HG02678 (cell line): Measurements from ENCODE around the gene UVRAG.

Source experiments
- ATAC-seq: cut with Tn5 transposase; IDR thresholded peaks from one replicate; pipeline ENCODE4 v1.9.1; 2021; ENCODE audit warnings: mild to moderate bottlenecking, moderate library complexity; ENCODE audit not compliant: unreplicated experiment

The UVRAG gene

GRCh38 chr11:76086743-76087635, 272.0 kb downstream of the UVRAG start:
- ATAC-seq, result no peak

- no peak for ATAC-seq
Observed at GRCh38 chr11:76087749-76088148, 272.7 kb downstream of the UVRAG start.

GRCh38 chr11:76088511-76088910, 273.5 kb downstream of the UVRAG start:
- ATAC-seq, result no peak

- no peak for ATAC-seq
Observed at GRCh38 chr11:76090174-76090573, 275.2 kb downstream of the UVRAG start.

- no peak for ATAC-seq
Observed at GRCh38 chr11:76090821-76091220, 275.8 kb downstream of the UVRAG start.

GRCh38 chr11:76094740-76095139, 279.7 kb downstream of the UVRAG start:
- ATAC-seq, result no peak

GRCh38 chr11:76095891-76096290, 280.9 kb downstream of the UVRAG start:
- no peak for ATAC-seq

- no peak for ATAC-seq
Observed at GRCh38 chr11:76096552-76096951, 281.5 kb downstream of the UVRAG start.

GRCh38 chr11:76102802-76103201, 287.8 kb downstream of the UVRAG start:
- no peak for ATAC-seq

- no peak for ATAC-seq
Observed at GRCh38 chr11:76103460-76103859, 288.4 kb downstream of the UVRAG start.

GRCh38 chr11:76104285-76104684, 289.3 kb downstream of the UVRAG start:
- no peak for ATAC-seq

GRCh38 chr11:76105637-76106036, 290.6 kb downstream of the UVRAG start:
- no peak for ATAC-seq

GRCh38 chr11:76107971-76108370, 293.0 kb downstream of the UVRAG start:
- no peak for ATAC-seq

GRCh38 chr11:76114238-76114637, 299.2 kb downstream of the UVRAG start:
- ATAC-seq, result no peak

- no peak for ATAC-seq
Observed at GRCh38 chr11:76115555-76115954, 300.5 kb downstream of the UVRAG start.

GRCh38 chr11:76119032-76119431, 304.0 kb downstream of the UVRAG start:
- ATAC-seq, result no peak

GRCh38 chr11:76119779-76120178, 304.8 kb downstream of the UVRAG start:
- no peak for ATAC-seq

GRCh38 chr11:76120513-76121101, 305.6 kb downstream of the UVRAG start:
- no peak for ATAC-seq

GRCh38 chr11:76123248-76123647, 308.2 kb downstream of the UVRAG start:
- no peak for ATAC-seq

GRCh38 chr11:76124905-76125770, 310.1 kb downstream of the UVRAG start:
- peak; percentile 51 for ATAC-seq

- no peak for ATAC-seq
Observed at GRCh38 chr11:76129729-76130128, 314.7 kb downstream of the UVRAG start.
